Upper lobe of left lung (tissue), 4 donors: ENCODE data around the gene MRPL20.
"Not testable (repeated sequence)": the region's sequence is repeated elsewhere in the genome, so short reads cannot be mapped to it uniquely, and the experiment has no call there.

Experiments
- CTCF ChIP-seq, 6 experiments: fragments of 450-650 bp in 4 of 6; fragments of 200-600 bp in 2 of 6; sonication (generic) in 2 of 6; IDR thresholded peaks; one replicate each; pipeline ENCODE4 v1.5.1; 2016 to 2019; ENCODE audit warnings: antibody characterized with exemption in 6 of 6
- EP300 ChIP-seq, 4 donors: sonication (generic); formaldehyde crosslinking; IDR thresholded peaks; one replicate each; pipeline ENCODE4 v1.5.1; 2017; ENCODE audit warnings: antibody characterized with exemption in 4 of 4, control low read depth in 2 of 4
- POLR2AphosphoS5 ChIP-seq, 2 donors: sonication (generic); formaldehyde crosslinking; IDR thresholded peaks; one replicate each; pipeline ENCODE4 v1.5.1; 2017; ENCODE audit warnings: antibody characterized with exemption in 2 of 2

DNA sequence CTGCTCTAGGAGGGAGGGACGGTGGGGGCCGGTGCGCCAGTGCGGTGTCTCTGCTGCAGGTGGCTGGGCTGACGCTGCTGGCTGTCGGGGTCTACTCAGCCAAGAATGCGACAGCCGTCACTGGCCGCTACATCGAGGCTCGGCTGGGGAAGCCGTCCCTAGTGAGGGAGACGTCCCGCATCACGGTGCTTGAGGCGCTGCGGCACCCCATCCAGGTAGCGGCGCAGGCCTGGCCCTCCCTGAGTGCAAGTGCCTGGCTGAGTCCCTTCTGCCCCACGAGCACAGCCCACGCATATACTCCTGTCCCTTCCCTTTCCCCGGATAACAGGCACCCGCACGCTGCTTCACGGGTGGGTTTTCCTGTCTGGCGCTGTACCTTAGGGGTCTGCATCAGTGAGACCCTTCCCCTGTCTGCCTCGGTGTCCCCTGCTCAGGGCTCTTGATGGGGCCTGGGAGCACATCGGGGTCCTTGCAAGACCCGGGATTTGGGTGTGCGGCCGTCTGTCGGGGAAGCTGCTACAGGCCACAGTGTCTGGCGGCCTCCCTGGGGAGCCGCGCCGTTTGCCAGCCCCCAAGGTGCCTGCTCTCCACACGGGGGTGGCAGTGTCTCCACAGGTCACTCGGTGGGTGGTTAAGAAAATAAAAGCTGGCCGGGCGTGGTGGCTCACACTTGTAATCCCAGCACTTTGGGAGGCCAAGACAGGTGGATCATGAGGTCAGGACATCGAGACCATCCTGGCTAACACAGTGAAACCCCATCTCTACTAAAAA is 47.4 kb upstream of the MRPL20 start:
- TF ChIP-seq CTCF, EP300, POLR2AphosphoS5 (IDR thresholded peaks at IDR 0.05): not testable (repeated sequence)
